Neural cell (in vitro differentiated cells): ENCODE measurements around the gene LRRC73.

ENCODE experiments used
- CTCF ChIP-seq: fragments of 450-650 bp; IDR thresholded peaks from 2 replicates; pipeline ENCODE4 v1.5.1; 2014; ENCODE audit warnings: antibody characterized with exemption, mild to moderate bottlenecking, moderate library complexity; ENCODE audit not compliant: poor library complexity, severe bottlenecking
- EP300 ChIP-seq: fragments of 450-650 bp; conservative IDR thresholded peaks from 2 replicates; pipeline ENCODE4 v1.6.1; 2014; ENCODE audit warnings: antibody characterized with exemption, mild to moderate bottlenecking, moderate library complexity; ENCODE audit not compliant: poor library complexity, severe bottlenecking
- EZH2 ChIP-seq: fragments of 200-600, 300-800 bp; shearing (Covaris generic), sonication (generic); IDR thresholded peaks from 2 replicates; pipeline ENCODE4 v1.6.1; 2014; ENCODE audit warnings: antibody characterized with exemption, low read length, borderline replicate concordance, mild to moderate bottlenecking; ENCODE audit not compliant: insufficient read depth, poor library complexity, severe bottlenecking
- MXI1 ChIP-seq: fragments of 450-650 bp; conservative IDR thresholded peaks from 2 replicates; pipeline ENCODE4 v1.6.1; 2014; ENCODE audit warnings: antibody characterized with exemption, mild to moderate bottlenecking; ENCODE audit not compliant: poor library complexity, severe bottlenecking
- POLR2AphosphoS5 ChIP-seq: IDR thresholded peaks from 2 replicates; pipeline ENCODE4 v1.6.1; 2012
- RAD21 ChIP-seq: fragments of 450-650 bp; conservative IDR thresholded peaks from 2 replicates; pipeline ENCODE4 v1.6.1; 2014; ENCODE audit warnings: antibody characterized with exemption, mild to moderate bottlenecking, moderate library complexity
- REST ChIP-seq: IDR thresholded peaks from 2 replicates; pipeline ENCODE4 v1.6.1; 2012; ENCODE audit warnings: borderline replicate concordance
- SMC3 ChIP-seq: fragments of 450-650 bp; conservative IDR thresholded peaks from 2 replicates; pipeline ENCODE4 v1.6.1; 2014; ENCODE audit warnings: antibody characterized with exemption, mild to moderate bottlenecking, moderate library complexity; ENCODE audit not compliant: poor library complexity
- TAF1 ChIP-seq: IDR thresholded peaks from 2 replicates; pipeline ENCODE4 v1.6.1; 2012; ENCODE audit warnings: low read depth

GRCh38 chr6:43490523-43490939, 19.6 kb downstream of the LRRC73 start:
- no peak for TF ChIP-seq CTCF
- no peak for TF ChIP-seq TAF1
- no peak for TF ChIP-seq RAD21
- no peak for TF ChIP-seq MXI1
- no peak for TF ChIP-seq EP300
- no peak for TF ChIP-seq EZH2
- TF ChIP-seq POLR2AphosphoS5, result no peak
- TF ChIP-seq SMC3, result no peak
- no peak for TF ChIP-seq REST
